IMR-90 (cell line): ENCODE data around the gene KCTD16. TPM values are rescaled to one million over a fixed set of nuclear protein-coding genes. Genes with fewer than 3 reads are reported as not detected.

Experiments used
- ATAC-seq: fragments of 200-7000 bp; cut with Tn5 transposase; 2 replicates; pipeline ENCODE4 v1.9.1; 2020; ENCODE audit warnings: low read depth, mild to moderate bottlenecking, moderate library complexity
- BruUV-seq: library from RNA; stranded (reverse); fragments of 400-500 nt; replicated peaks from 2 replicates; lab custom pipeline; 2021; lab: Mats Ljungman, UMichigan
- CTCF ChIA-PET: fragments of 300-600 bp; formaldehyde crosslinking; extraction: SDS; loops from one replicate; lab custom pipeline; 2021; ENCODE audit warnings: antibody characterized with exemption; lab: Yijun Ruan, JAX
- POLR2A ChIA-PET: fragments of 300-600 bp; sonication (Branson Sonifier 250); formaldehyde crosslinking; loops from one replicate; lab custom pipeline; 2022; ENCODE audit warnings: antibody characterized with exemption; ENCODE audit not compliant: unreplicated experiment; lab: Charles Lee
- DNase-seq: peaks from one replicate; pipeline ENCODE4 v3.0.0; 2013
- H2AFZ ChIP-seq: replicated peaks from 2 replicates; pipeline ENCODE3; 2013; ENCODE audit warnings: low read length, mild to moderate bottlenecking; ENCODE audit not compliant: poor library complexity
- H2AK5ac ChIP-seq: 2 replicates; pipeline ENCODE4 v1.6.1; 2013; ENCODE audit warnings: low read depth, low read length, inconsistent platforms
- H2AK9ac ChIP-seq: replicated peaks from 2 replicates; pipeline ENCODE3; 2013; ENCODE audit warnings: mild to moderate bottlenecking, low read depth, low read length, moderate library complexity; ENCODE audit not compliant: poor library complexity
- H2BK120ac ChIP-seq: 2 replicates; pipeline ENCODE4 v1.6.1; 2013; ENCODE audit warnings: low read depth, low read length, inconsistent platforms
- H2BK15ac ChIP-seq: 3 replicates; pipeline ENCODE4 v1.6.1; 2013; ENCODE audit warnings: low read depth, low read length, inconsistent platforms
- H2BK20ac ChIP-seq: 2 replicates; pipeline ENCODE4 v1.6.1; 2013; ENCODE audit warnings: low read depth, mild to moderate bottlenecking, inconsistent platforms, low read length, moderate library complexity
- H2BK5ac ChIP-seq: 2 replicates; pipeline ENCODE4 v1.6.1; 2013; ENCODE audit warnings: mild to moderate bottlenecking, low read depth, low read length, inconsistent platforms; ENCODE audit not compliant: poor library complexity, severe bottlenecking
- H3K14ac ChIP-seq: replicated peaks from 2 replicates; pipeline ENCODE4 v1.6.1; 2013; ENCODE audit warnings: low read depth, low read length, inconsistent platforms
- H3K18ac ChIP-seq: 2 replicates; pipeline ENCODE4 v1.6.1; 2013; ENCODE audit warnings: low read depth, low read length, control low read depth
- H3K23ac ChIP-seq: 2 replicates; pipeline ENCODE4 v1.6.1; 2013; ENCODE audit warnings: low read depth, low read length, inconsistent platforms
- H3K27ac ChIP-seq: 2 replicates; pipeline ENCODE4 v1.5.1; 2013; ENCODE audit warnings: mild to moderate bottlenecking, control low read depth, low read length; ENCODE audit not compliant: insufficient read depth
- H3K27me3 ChIP-seq: 2 replicates; pipeline ENCODE4 v1.6.1; 2013; ENCODE audit warnings: low read length; ENCODE audit not compliant: control insufficient read depth, insufficient read depth
- H3K36me3 ChIP-seq: 2 replicates; pipeline ENCODE4 v1.6.1; 2013; ENCODE audit warnings: low read length, mixed read lengths; ENCODE audit not compliant: control insufficient read depth, insufficient read depth
- H3K4ac ChIP-seq: 2 replicates; pipeline ENCODE4 v1.6.1; 2013; ENCODE audit warnings: low read depth, low read length, inconsistent platforms
- H3K4me1 ChIP-seq: 2 replicates; pipeline ENCODE4 v1.6.1; 2013; ENCODE audit warnings: low read length, mixed read lengths; ENCODE audit not compliant: control insufficient read depth, insufficient read depth
- H3K4me2 ChIP-seq: 2 replicates; pipeline ENCODE4 v1.6.1; 2013; ENCODE audit warnings: low read depth, mild to moderate bottlenecking, control low read depth, low read length, moderate library complexity
- H3K4me3 ChIP-seq: 2 replicates; pipeline ENCODE4 v1.5.1; 2013; ENCODE audit warnings: low read depth, mild to moderate bottlenecking, control low read depth, low read length, moderate library complexity; ENCODE audit not compliant: insufficient read depth
- H3K56ac ChIP-seq: 2 replicates; pipeline ENCODE4 v1.6.1; 2013; ENCODE audit warnings: low read length, inconsistent platforms; ENCODE audit not compliant: insufficient read depth; ENCODE audit errors: extremely low read depth
- H3K79me1 ChIP-seq, 2 experiments: 2 replicates each; pipeline ENCODE4 v1.6.1; 2013; ENCODE audit warnings: low read length in 2 of 2, inconsistent platforms in 1 of 2, low read depth in 1 of 2
- H3K9ac ChIP-seq: 2 replicates; pipeline ENCODE4 v1.6.1; 2013; ENCODE audit warnings: low read depth, low read length, control low read depth
- H3K9me1 ChIP-seq: 2 replicates; pipeline ENCODE4 v1.6.1; 2013; ENCODE audit warnings: low read length, inconsistent platforms; ENCODE audit not compliant: insufficient read depth
- H3K9me3 ChIP-seq: 2 replicates; pipeline ENCODE4 v1.6.1; 2013; ENCODE audit warnings: low read length; ENCODE audit not compliant: control insufficient read depth, insufficient read depth
- H4K20me1 ChIP-seq: 2 replicates; pipeline ENCODE4 v1.6.1; 2013; ENCODE audit warnings: low read length, inconsistent platforms; ENCODE audit not compliant: insufficient read depth
- H4K5ac ChIP-seq: 2 replicates; pipeline ENCODE4 v1.6.1; 2013; ENCODE audit warnings: mild to moderate bottlenecking, low read depth, low read length, control low read depth
- H4K8ac ChIP-seq, 2 experiments: 2 replicates each; pipeline ENCODE4 v1.6.1; 2013; ENCODE audit warnings: low read depth in 2 of 2, low read length in 2 of 2, control low read depth in 1 of 2, inconsistent platforms in 1 of 2
- H4K91ac ChIP-seq: 2 replicates; pipeline ENCODE4 v1.6.1; 2013; ENCODE audit warnings: low read depth, low read length, inconsistent platforms; ENCODE audit not compliant: insufficient read depth
- BHLHE40 ChIP-seq: fragments of 150-350 bp; IDR thresholded peaks from 2 replicates; pipeline ENCODE4 v1.6.1; 2016; ENCODE audit warnings: mild to moderate bottlenecking, low read depth, low read length
- CEBPB ChIP-seq: IDR thresholded peaks from 2 replicates; pipeline ENCODE4 v1.6.1; 2012; ENCODE audit warnings: low read depth, low read length, improper control_type of control experiment
- MAZ ChIP-seq: IDR thresholded peaks from 2 replicates; pipeline ENCODE4 v1.6.1; 2012; ENCODE audit warnings: low read depth, mild to moderate bottlenecking, low read length, improper control_type of control experiment, moderate library complexity, borderline replicate concordance
- MXI1 ChIP-seq: IDR thresholded peaks from 2 replicates; pipeline ENCODE4 v1.6.1; 2012; ENCODE audit warnings: low read depth, mild to moderate bottlenecking, low read length, moderate library complexity, borderline replicate concordance
- NFE2L2 ChIP-seq: fragments of 150-350 bp; IDR thresholded peaks from 2 replicates; pipeline ENCODE4 v1.6.1; 2016; ENCODE audit warnings: low read depth, mild to moderate bottlenecking, low read length
- POLR2A ChIP-seq: IDR thresholded peaks from 2 replicates; pipeline ENCODE4 v1.6.1; 2012; ENCODE audit warnings: mild to moderate bottlenecking, low read depth, low read length
- SMC3 ChIP-seq: fragments of 150-350 bp; IDR thresholded peaks from 2 replicates; pipeline ENCODE4 v1.6.1; 2016; ENCODE audit warnings: low read depth, mild to moderate bottlenecking, antibody characterized with exemption, low read length, moderate library complexity
- WGBS, 2 experiments: methylation state at CpG; one replicate each; pipeline versions ENCODE4 v1.1.5 to v1.1.7; 2013; ENCODE audit warnings: missing lambda C conversion rate in 2 of 2; ENCODE audit not compliant: insufficient read length in 1 of 2; ENCODE audit errors: extremely low coverage in 2 of 2; 5-methylcytosine and 5-hydroxymethylcytosine counted together
- dilution Hi-C: fragments of 300-500 bp; cut with HindIII; formaldehyde crosslinking; loops from one replicate; pipeline ENCODE4 v1.14.3; 2018; ENCODE audit warnings: low sequenced_read_pairs; ENCODE audit not compliant: unreplicated experiment
- in situ Hi-C: fragments of 300-500 bp; cut with MboI; formaldehyde crosslinking; loops from 3 replicates; pipeline ENCODE4 v1.14.3; 2019; ENCODE audit warnings: low sequenced_read_pairs, inconsistent platforms, mixed read lengths
- intact Hi-C: fragments of 100-400 bp; cut with micrococcal nuclease; formaldehyde crosslinking; loops from 2 replicates; pipeline ENCODE4 v1.10.0; 2022
- polyA plus RNA-seq, 3 experiments: library from polyadenylated mRNA; depleted of rRNA; stranded (reverse); fragments of >200 nt; gene quantifications; 2 replicates each; pipeline ENCODE4 v1.2.3, GENCODE V29; 2012; ENCODE audit warnings: low replicate concordance in 1 of 3
- total RNA-seq: library from RNA; depleted of rRNA; stranded (reverse); fragments of >200 nt; gene quantifications from 2 replicates; pipeline ENCODE4 v1.2.3, GENCODE V29; 2012

Gene KCTD16
- total and polyA plus RNA-seq, 2 of the 4 experiments (the other 2 are of a cell fraction): 0.43 to 1.1 TPM

DNA sequence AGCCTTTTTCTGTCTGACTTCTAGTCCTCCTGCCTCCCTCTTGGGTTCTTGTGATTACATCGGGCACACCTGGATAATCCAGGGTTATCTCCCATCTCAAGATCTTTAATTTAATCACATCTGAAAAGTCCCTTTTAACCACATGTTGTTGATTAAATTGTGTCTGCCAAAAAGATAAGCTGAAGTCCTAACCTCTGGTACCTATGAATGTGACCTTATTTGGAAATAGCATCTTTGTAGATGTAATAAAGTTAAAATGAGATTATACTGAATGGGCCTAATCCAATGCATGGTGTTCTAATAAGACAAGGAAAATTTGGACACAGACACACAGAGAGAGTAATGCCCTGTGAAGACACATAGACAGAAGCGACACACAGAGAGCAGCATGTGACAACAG lies 232.4 kb downstream of the KCTD16 start:
- Histone ChIP-seq H4K5ac (no peak overlapping the region), H3K79me1 (no peaks in the 10 kb centered on the region), H3K4me3 (no peak overlapping the region), H2BK120ac (no peak overlapping the region), H2AK9ac (no peak overlapping the region), H2AK5ac (no peak overlapping the region), H2BK5ac (no peak overlapping the region), H4K91ac (no peak overlapping the region), H3K14ac (no peak overlapping the region), H3K27ac (no peak overlapping the region), H3K56ac (no peak overlapping the region), H2BK15ac (no peak overlapping the region), H3K9me1 (no peaks in the 10 kb centered on the region), H3K23ac (no peak overlapping the region), H2BK20ac (no peak overlapping the region), H3K4ac (no peak overlapping the region), H3K18ac (no peak overlapping the region), H3K9ac (no peak overlapping the region), H3K36me3 (no peaks in the 10 kb centered on the region), H3K4me1 (no peaks in the 10 kb centered on the region), H3K9me3 (no peaks in the 10 kb centered on the region), H4K20me1 (no peaks in the 10 kb centered on the region), H3K4me2 (no peak overlapping the region), H3K27me3 (no peaks in the 10 kb centered on the region), H2AFZ (no peak overlapping the region), H4K8ac (no peak overlapping the region)
- ATAC-seq (no peak), DNase-seq (no peak)
- no CpG with 5 or more reads among the region's 2 CpGs for WGBS, 2 experiments
- in situ Hi-C loops: no loop called here
- intact Hi-C loops: no loop called here
- BruUV-seq: no TSS peak
- TF ChIP-seq CEBPB: no peak
- no peak for TF ChIP-seq BHLHE40
- no peak for TF ChIP-seq MXI1
- no peak for TF ChIP-seq MAZ
- TF ChIP-seq POLR2A: no peak
- no peak for TF ChIP-seq SMC3
- no peak for TF ChIP-seq NFE2L2
- ChIA-PET CTCF (no interaction called here), POLR2A (interaction anchor here (0.6 kb wide), 1 partner anchor 125 kb away, joined by 5 read pairs; no protein-coding TSS in a partner anchor)
- dilution Hi-C loops: no loop called here
